HuH-7.5 (cell line): ENCODE measurements around the gene ISLR.

Source experiments
- DNase-seq: peaks from one replicate; pipeline ENCODE4 v3.0.0; 2011; ENCODE audit warnings: low spot score

ISLR gene

GRCh38 chr15:74173380-74174218 is at the start of gene ISLR:
Gene ISLR, plus strand, starts transcription at chr15:74173710. Its CDS starts 1,149 bp downstream, at chr15:74174859.
- no peak for DNase-seq

- DNase-seq, result no peak
Observed at GRCh38 chr15:74124196-74124595, 49.3 kb upstream of the ISLR start.

GRCh38 chr15:74124759-74125158 is 48.8 kb upstream of the ISLR start:
- DNase-seq, result no peak

- peak; percentile 98 for DNase-seq
Observed at GRCh38 chr15:74127255-74127953, 46.1 kb upstream of the ISLR start.

- no peak for DNase-seq
Observed at GRCh38 chr15:74127954-74128784, 45.3 kb upstream of the ISLR start.

GRCh38 chr15:74128785-74129585 is 44.5 kb upstream of the ISLR start:
- DNase-seq, result no peak

GRCh38 chr15:74129586-74130154 is 43.8 kb upstream of the ISLR start:
- no peak for DNase-seq

- no peak for DNase-seq
Observed at GRCh38 chr15:74130155-74130848, 43.2 kb upstream of the ISLR start, which contains the start of gene ISLR2. Gene ISLR2, plus strand, starts transcription at chr15:74130586. Its CDS starts 2,169 bp downstream, at chr15:74132755.

GRCh38 chr15:74130849-74131627 is 42.5 kb upstream of the ISLR start:
- DNase-seq, result no peak

- no peak for DNase-seq
Observed at GRCh38 chr15:74131628-74132413, 41.7 kb upstream of the ISLR start.

GRCh38 chr15:74132681-74133651 is 40.5 kb upstream of the ISLR start:
- no peak for DNase-seq

GRCh38 chr15:74133694-74134386 is 39.7 kb upstream of the ISLR start:
- DNase-seq, result no peak

GRCh38 chr15:74134387-74135027 is 39.0 kb upstream of the ISLR start:
- no peak for DNase-seq

GRCh38 chr15:74135041-74135565 is 38.4 kb upstream of the ISLR start:
- no peak for DNase-seq

- DNase-seq, result no peak
Observed at GRCh38 chr15:74136540-74136813, 37.0 kb upstream of the ISLR start.

GRCh38 chr15:74136814-74137536 is 36.5 kb upstream of the ISLR start:
- no peak for DNase-seq
